Measurements from ENCODE around the gene PLEKHN1.

Gene PLEKHN1

GRCh38 chr1:972726-973458 is 6.6 kb downstream of the PLEKHN1 start:
- TF ChIP-seq MYC (IDR thresholded peaks at IDR 0.05; ENCODE audit: low read depth, low read length) (no peak), MAX (IDR thresholded peaks at IDR 0.05; ENCODE audit: low read depth, low read length) (no peak), POLR2A (IDR thresholded peaks at IDR 0.05; ENCODE audit: extremely low read depth, insufficient read length) (no peak), CTCF (IDR thresholded peaks at IDR 0.05; ENCODE audit: low read depth, low read length) (no peak)
- H3K4me3 ChIP-seq (ENCODE audit: low read depth, low read length), result no peak overlapping the region
- DNase-seq (ENCODE audit: low read depth), result no peak

- DNase-seq (ENCODE audit: low read depth), result no peak
- H3K4me3 ChIP-seq (ENCODE audit: low read depth, low read length), result no peak overlapping the region
- no peak for TF ChIP-seq MYC (IDR thresholded peaks at IDR 0.05; ENCODE audit: low read depth, low read length)
- TF ChIP-seq POLR2A (IDR thresholded peaks at IDR 0.05; ENCODE audit: extremely low read depth, insufficient read length), result no peak
- TF ChIP-seq MAX (IDR thresholded peaks at IDR 0.05; ENCODE audit: low read depth, low read length), result no peak
- TF ChIP-seq CTCF (IDR thresholded peaks at IDR 0.05; ENCODE audit: low read depth, low read length), result no peak
These were observed 7.4 kb downstream of the PLEKHN1 start for GRCh38 chr1:973459-974292.

GRCh38 chr1:974293-974640 is 8.0 kb downstream of the PLEKHN1 start:
- no peak overlapping the region for H3K4me3 ChIP-seq (ENCODE audit: low read depth, low read length)
- DNase-seq (ENCODE audit: low read depth), result no peak
- TF ChIP-seq POLR2A (IDR thresholded peaks at IDR 0.05; ENCODE audit: extremely low read depth, insufficient read length), result no peak
- TF ChIP-seq MAX (IDR thresholded peaks at IDR 0.05; ENCODE audit: low read depth, low read length), result no peak
- no peak for TF ChIP-seq CTCF (IDR thresholded peaks at IDR 0.05; ENCODE audit: low read depth, low read length)
- TF ChIP-seq MYC (IDR thresholded peaks at IDR 0.05; ENCODE audit: low read depth, low read length), result no peak

- DNase-seq (ENCODE audit: low read depth), result no peak
- no peak overlapping the region for H3K4me3 ChIP-seq (ENCODE audit: low read depth, low read length)
These were observed 8.5 kb downstream of the PLEKHN1 start for GRCh38 chr1:974687-975328.

More at GRCh38 chr1:974687-975328, 8.5 kb downstream of the PLEKHN1 start:
- TF ChIP-seq POLR2A (IDR thresholded peaks at IDR 0.05; ENCODE audit: extremely low read depth, insufficient read length) (no peak), MYC (IDR thresholded peaks at IDR 0.05; ENCODE audit: low read depth, low read length) (no peak), MAX (IDR thresholded peaks at IDR 0.05; ENCODE audit: low read depth, low read length) (no peak), CTCF (IDR thresholded peaks at IDR 0.05; ENCODE audit: low read depth, low read length) (no peak)
